Epidermal melanocyte (primary cell): Measurements from ENCODE around the gene NR2C1.
A peak's percentile ranks its signal among the peaks of the same experiment; 100 is the strongest.
"Not testable (repeated sequence)": the region's sequence is repeated elsewhere in the genome, so short reads cannot be mapped to it uniquely, and the experiment has no call there.

Experiments used
- DNase-seq: peaks from one replicate; pipeline ENCODE4 v3.0.0; 2011; ENCODE audit warnings: low spot score; ENCODE audit not compliant: insufficient read length

Gene NR2C1

DNA sequence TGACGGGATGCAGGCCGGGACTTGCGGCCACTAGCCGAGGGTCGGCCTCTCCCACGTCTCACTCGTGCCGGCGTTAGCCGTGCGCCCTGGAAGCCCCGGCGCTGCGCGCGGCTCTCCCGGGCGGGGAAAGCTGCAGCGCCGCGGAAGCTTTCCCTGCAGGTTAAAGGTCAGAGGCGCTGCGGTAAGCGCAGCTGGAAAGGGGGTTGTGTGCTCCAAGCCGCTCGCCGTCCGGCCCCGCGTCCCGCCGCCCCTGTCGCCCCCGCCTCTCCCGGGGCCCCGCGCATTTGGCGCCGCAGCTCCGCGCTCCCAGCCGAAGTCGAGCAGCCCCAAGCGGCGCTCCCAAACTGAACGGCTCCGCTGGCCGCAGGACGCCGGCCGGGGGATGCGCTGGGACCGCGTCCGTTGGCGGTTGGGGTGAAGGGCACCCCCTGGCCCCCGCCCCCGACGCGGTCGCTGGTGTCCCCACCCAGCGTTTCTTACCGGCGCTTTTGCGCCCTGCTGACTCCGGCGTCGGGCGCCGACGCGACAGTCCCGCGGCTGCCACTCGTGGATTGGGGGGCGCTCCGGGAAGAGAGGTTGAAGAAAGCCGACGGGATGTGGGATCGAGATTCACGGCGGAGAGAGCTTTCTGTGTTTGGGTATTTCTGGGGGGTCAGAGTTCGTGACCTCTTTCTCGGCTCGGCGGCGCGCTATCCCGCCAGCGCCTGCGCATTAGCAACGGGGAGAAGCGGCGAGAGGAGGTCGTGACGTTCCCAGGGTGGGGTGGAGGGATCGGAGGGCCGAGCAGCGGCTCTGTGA, at the start of gene NR2C1:
Gene NR2C1 (minus strand): TSS at position 719 of the 798 bp plus-strand sequence. CDS start 6,234 bp downstream, outside the sequence.
- peak; percentile 94 for DNase-seq

DNA sequence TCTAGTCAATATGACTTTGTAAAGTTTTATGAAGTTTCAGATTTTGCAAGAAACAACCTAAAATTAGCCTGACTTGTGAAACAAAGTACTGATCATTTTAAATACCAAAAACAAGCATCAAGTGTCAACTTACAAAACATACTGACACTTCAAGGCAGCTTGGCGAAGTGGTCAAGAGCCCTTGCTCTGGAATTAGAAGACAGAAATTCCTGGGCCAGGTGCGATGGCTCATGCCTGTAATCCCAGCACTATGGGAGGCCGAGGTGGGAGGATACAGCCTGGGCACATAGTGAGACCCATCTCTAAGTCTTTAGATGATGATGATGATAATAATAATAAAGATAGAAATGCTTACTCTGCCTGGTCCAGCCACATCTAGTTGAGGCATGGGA, 45.4 kb upstream of the NR2C1 start:
- no peak for DNase-seq

DNA sequence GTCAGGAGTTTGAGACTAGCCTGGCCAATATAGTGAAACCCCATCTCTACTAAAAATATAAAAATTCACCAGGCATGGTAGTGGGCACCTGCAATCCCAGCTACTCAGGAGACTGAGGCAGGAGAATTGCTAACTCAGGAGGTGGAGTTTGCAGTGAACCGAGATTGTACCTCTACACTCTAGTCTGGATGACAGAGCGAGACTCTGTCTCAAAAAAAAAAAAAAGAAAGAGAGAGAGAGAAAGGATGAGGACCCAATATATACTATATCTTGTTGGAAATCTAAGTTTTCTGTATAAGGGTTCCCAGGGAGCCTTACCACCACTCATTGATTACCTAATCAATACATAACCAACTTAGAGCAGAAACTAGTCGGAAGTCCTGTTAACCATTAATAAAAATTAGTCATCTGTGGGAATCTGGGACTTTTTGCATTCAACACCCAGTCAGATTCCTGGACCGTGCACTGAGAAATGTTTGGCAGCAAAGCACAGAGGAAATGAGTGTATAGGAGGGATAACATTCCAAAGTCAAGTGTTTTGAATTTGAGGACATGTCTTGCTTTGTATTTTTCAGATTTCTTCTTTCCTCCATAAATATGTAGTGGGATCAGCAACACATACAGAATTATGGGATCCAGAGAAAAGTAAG, 44.8 kb upstream of the NR2C1 start:
- DNase-seq, result peak; percentile 28

DNA sequence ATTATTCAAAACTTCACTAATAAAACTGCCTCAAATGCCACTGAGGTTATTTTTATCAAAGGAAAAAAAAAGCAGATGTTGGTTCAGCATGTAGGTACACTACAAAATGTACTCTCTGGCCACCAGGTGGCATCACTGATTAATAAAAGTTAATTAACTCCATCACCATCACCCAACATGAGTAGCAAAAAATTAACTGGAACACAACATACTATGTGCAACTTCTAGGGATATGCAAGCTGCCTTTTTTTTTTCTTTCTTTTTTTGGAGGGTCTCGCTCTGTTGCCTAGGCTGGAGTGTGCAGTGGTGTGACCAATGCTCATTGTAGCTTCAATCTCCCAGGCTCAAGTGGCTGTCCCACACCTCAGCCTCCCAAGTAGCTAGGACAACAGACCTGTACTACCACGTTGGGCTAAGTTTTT, 43.8 kb upstream of the NR2C1 start:
- DNase-seq, result peak; percentile 68

DNA sequence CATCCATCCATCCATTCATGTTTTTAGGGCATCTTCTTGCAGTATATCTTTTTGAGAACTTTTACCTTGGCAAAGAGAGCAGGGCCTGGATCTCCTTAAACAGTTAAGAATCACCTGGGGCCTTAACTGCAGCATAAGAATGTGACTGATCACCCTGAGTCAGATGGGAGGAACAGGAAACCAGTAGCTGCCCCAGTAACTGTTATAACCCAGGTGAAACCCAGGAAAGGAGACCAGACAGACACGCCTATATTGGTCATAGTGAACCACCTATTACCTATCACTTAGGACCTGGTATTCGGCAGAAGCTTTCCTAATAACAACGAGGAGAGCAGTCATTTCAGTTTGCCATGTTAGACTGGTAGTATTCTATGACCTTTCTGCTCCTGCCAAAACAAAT, 43.4 kb upstream of the NR2C1 start:
- no peak for DNase-seq

DNA sequence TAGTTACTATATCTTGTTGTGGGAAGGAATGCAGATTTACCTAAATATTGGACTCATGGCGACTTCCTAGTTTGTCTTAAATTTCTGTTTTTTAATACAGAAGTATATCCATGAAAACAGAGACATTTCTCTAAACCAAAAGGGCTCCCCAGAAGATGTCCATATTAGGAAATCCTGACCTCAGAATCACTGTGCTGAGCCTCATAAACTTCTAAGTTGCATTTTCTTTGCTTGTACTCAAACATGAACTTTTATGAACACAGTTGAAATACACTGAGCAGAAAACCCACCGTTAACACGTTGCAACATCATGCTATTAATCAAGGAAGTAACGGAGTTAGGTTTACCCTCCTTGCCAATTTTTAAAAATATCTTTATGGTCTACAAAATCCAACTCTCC, 42.9 kb upstream of the NR2C1 start:
- DNase-seq, result no peak

DNA sequence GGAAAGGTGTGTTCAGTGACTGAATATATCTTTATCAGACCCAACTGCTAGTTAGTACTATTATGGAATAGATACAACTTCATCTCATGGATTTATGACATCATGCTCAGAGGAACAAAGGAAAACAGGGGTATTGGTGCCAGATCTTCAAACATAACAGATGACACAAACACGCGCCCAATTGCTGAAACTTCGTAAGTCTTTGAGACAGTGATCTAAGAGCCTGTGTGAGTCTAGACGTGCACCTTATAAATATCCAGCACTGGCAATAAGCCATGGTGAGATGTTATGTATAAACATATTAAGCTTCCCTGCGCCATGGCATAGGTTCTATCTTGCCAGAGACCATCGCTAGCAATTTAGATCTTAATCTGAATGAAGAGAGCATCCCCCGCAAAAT, 42.2 kb upstream of the NR2C1 start:
- DNase-seq, result no peak

DNA sequence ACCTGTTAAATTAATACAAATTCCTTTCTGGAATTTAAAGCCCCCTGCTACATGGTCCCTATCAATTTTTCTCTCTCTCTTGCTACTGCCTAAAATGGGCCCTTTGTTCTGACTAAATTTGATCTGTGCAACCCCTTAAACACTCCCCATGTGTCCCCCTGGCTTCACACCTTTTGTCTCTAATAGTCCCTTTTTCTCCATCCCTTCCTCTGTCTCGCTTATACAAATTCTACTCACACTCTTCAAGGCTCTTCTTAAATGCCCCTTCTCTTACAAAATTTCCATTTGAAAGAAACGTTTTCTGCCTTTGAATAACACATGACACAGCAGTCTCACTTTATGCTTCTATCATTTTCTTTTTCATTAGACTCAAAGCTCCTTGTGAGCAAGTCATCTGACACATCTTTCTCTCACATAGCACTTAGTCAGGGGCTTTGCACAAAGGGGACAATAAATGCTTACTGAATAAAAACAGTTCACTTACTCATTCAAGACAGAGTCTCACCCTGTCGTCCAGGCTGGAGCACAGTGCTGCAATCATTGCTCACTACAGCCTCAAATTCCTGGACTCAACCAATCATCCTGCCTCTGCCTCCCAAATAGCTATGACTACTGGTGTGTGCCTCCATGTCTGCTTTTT, 41.5 kb upstream of the NR2C1 start:
- DNase-seq, result no peak

DNA sequence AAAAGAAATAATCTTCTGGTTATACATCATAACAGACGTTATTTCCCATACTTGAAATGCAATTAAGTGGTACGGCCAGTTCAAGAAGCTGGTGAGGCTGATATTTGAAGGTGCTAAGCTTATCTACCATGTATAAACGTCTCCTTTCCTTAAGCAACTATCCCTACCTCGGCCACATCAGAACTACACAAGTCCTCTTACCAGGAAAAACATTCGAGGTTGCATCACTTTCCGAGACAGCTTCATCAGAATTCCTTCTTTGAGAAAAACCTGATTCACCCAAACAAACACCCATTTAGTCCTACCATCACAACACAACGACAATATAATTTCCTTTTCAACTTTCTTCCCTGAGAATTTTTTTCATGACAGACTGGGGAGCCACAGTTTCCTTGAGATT, 33.9 kb upstream of the NR2C1 start:
- DNase-seq, result no peak

DNA sequence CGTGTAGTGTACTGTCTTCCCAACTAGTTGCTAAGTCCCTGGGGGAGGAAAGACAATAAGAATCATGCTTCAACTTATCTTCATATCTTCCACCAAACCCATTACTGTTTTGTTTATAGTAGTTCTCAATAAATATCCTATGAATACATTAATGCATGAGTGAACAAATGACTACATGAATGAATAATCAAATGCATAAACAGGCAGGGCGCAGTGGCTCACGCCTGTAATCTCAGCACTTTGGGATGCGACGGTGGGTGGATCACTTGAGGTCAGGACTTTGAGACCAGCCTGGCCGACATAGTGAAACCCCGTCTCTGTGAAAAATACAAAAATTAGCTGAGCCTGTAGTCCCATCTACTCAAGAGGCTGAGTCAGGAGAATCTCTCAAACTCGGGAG, 32.1 kb upstream of the NR2C1 start:
- DNase-seq, result no peak

DNA sequence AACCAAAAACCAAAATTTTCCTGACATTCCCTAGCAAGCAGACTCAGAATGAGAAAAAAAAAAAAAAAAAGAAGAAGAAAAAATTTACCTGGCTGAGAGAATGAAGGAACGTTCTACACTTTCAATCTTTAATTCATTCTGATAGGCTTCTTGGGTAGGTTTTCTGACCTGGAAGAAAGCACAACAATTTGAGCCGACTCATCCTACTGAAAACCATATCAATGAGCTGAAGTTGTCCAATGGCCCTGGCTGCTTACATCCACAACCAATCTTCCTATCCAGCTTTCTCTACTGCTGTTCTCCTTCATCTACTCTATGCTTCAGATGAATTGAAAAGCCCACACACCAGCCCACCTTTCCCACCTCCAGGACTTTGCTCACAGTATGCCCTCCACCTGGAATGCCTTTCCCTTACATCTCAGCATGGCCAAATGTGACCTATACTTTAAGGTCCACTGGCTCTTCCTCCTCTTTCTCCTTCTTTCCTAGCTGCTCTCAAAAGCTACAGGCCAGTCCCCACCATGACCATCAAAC, 31.6 kb upstream of the NR2C1 start:
- DNase-seq, result no peak

DNA sequence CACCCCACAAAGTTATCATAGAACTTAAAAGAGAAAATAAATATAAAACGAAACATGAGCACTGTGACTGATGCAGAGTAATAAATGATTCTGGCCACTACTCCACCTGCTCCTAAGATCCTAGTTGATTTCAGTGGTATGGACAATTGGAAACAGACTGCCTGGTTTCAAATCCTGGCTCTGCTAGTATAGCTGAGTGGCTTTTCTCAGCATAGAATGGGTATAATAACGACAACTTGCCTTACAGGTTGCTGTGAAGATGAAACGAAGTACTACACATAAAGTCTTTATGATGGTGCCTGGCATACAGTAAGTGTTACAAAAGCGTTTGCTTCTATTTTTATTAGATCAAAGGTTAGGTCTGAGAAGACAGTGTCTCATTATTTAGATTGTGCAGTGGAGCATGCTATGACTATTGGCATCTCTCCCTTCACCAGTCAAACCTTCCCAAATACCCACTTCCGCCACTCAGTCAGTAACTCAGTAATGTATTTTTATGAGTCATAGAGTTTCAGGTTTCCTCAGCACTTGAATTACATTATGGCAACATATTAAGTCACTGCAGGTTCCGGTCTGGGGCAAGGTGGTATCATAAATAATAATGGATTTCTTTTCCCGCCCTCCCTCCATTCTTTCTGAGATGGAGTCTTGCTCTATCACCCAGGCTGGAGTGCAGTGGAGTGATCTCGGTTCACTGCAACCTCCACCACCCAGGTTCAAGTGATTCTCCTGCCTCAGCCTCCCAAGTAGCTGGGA, 29.7 kb upstream of the NR2C1 start:
- DNase-seq, result no peak

DNA sequence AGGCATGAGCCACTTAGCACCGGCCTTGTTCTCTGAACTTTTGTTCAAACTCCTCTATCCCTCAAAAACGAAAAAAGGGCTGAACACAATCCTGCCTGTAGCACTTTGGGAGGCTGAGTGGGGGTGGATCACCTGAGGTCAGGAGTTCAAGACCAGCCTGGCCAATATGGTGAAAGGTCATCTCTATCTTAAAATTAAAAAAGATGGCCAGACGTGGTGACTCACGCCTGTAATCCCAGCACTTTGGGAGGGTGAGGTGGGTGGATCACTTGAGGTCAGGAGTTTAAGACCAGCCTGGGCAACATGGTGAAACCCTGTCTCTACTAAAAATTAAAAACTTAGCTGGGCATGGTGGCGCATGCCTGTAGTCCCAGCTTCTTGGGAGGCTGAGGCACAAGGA, 28.5 kb upstream of the NR2C1 start:
- DNase-seq, result not testable (repeated sequence)

DNA sequence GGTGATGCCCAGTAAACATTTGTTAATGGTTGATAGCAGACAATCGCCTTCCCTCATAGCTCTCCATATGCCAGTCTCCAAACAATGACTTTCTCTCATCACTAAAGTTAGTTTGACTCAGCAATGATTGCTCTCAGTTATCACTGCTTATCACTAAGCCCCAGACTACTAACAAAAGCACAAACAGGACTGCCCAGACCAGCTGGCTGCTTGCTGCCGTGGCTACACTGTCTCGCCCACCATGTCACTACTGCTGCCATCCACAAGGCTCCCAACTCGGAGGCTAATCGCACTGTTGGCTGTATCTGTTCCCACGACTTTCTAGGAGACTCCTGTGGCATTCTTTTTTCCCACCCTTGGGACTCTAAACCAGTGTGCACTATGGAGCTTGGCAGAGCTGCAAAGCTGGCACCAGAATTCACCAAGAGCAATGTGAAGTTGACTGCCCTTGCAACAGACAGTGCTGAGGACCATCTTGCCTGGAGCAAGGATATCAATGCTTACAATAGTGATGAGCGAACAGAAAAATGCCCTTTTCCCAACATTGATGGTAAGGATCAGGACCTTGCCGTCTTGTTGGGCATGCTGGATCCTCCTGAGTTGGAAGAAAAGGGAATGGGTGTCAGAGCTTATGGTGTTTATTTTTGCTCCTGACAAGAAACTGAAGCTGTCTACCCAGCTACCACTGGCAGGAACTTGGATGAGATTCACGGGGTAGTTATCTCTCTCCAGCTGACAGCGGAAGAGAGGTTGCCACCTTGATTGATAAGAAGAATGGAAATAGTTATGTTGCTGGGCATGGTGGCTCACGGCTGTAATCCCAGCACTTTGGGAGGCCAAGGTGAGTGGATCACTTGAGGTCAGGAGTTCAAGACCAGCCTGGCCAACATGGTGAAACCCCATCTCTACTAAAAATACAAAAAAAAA, 27.1 kb upstream of the NR2C1 start:
- DNase-seq, result no peak

DNA sequence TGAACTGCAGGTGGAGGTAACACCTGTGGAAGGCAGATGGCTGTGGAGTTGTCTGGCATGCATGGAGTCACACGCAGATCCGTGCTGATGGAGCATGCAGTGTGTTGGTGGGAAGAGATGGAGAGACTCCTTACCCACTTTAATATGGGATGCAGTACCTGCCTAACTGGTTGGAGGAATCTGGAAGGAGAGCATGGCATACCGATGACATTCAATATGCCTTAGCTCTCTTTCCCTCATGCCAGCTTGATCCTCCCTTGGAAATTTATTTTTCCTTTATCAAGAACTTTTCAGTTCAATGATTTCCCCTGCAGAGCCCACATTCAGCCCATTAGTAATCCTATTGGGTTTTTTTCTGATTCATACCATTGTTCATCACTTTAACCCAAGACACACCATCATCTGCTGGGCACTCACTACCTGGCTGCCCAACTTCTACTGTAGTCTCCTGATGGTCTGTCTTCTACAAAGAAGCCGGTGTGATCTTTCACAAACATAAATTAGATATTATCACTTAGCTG, 25.9 kb upstream of the NR2C1 start:
- DNase-seq, result no peak

DNA sequence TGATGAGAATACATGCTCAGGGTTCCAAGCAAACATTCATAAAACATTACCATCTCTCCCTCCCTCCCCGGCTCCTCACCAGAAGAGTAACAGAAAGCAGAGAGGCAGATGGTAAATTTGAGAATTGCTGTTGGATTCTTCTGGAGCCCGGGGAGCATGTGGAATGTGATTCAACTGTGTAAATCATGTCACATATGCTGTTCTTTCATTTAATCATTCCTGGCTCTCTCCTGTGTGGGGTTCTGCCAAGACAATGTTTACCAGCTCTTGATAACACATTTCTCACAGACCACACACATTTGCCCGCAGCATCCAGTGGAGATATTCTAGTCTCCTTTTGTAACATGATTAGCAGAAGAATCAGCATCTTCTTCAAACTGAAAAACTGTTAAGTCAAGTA, 23.4 kb upstream of the NR2C1 start:
- no peak for DNase-seq

DNA sequence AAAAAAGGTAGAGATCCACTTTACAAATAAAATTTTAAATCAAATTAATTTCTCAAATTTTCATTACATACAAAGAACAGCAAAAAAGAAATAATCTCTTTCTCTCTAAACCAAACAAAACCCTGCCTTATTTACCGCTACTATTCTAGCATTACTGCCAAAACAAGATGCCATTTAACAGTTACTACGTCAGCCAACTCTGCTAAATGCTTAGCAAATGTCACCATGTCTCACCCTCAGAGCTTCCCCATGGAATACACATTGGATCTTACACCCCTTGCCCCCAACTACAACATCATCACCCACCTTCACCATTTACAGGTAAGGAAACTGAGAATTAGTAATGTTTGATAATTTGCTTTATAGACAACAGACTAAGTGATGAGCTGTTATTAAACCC, 23.0 kb upstream of the NR2C1 start:
- DNase-seq, result no peak

DNA sequence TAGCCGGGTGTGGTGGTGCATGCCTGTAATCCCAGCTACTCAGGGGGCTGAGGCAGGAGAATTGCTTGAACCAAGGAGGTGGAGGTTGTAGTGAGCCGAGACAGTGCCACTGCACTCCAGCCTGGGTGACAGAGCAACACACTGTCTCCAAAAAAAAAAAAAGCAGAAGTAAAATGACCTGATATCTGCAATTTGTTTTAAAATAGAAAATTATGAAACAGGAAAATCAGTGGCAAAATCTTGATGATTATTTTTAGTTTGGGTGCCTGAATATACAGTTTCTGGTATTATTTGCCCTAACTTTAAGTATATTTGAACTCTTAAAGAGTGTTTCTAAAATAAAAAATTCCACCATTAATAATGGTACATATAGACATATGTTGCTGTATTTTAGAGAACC, 22.4 kb upstream of the NR2C1 start:
- DNase-seq, result not testable (repeated sequence)

DNA sequence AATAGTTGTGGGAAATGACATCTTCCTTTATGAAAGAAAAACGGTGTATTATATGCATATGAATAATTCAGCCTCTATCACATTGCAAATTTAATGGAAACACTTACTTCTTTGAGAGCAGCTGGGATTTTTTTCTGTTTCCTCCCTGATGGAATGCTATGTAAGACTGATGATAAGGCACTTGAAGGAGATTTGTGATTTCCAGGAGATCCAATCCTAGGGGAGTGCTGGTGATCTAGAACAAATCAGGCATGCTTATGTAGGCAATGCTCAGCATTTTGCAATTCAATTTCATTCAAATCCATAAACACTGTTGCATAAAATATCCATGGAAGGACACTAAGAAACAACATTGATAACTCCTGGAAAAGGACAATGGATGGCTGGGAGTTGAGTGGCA, 16.0 kb upstream of the NR2C1 start:
- DNase-seq, result no peak

DNA sequence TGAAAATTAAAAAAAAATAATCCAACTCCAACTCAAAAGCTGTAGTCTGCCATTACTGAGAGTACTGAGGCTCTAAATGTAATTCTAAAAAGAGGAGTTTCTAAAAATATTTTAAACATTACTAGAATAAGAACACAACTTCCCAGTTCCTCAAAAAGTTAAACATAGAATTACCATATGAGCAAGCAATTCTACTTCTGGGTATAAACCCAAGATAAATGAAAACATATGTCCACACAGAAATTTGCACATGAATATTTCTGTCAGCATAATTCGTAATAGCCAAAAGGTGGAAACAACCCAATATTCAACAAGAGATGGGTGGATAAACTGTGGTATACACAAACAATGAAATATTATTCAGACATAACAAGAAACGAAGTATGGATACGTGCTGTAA, 15.0 kb upstream of the NR2C1 start:
- DNase-seq, result no peak
